CD4-positive, CD25-positive, alpha-beta regulatory T cell (primary cell): ENCODE data around the gene SMS. TPM values are rescaled to one million over a fixed set of nuclear protein-coding genes. Genes with fewer than 3 reads are reported as not detected.

ENCODE experiments used
- ATAC-seq, 2 donors: fragments of 150-1000 bp; cut with Tn5 transposase; one replicate each; pipeline ENCODE4 v1.10.0; 2021; ENCODE audit warnings: low read depth in 2 of 2, moderate number of reproducible peaks in 2 of 2, moderate library complexity in 1 of 2
- DNase-seq, 3 donors: peaks; one replicate each; pipeline versions ENCODE4 v3.0.0 to v3.0.0-alpha.2; 2012 to 2022; ENCODE audit warnings: mixed read lengths in 1 of 3
- H3K27ac ChIP-seq: one replicate; pipeline ENCODE4 v1.7.0; 2013; ENCODE audit warnings: mild to moderate bottlenecking, low read length; ENCODE audit not compliant: insufficient read depth, poor library complexity, severe bottlenecking
- H3K27me3 ChIP-seq: one replicate; pipeline ENCODE4 v1.7.0; 2013; ENCODE audit warnings: low read length; ENCODE audit not compliant: control insufficient read depth, insufficient read depth
- H3K36me3 ChIP-seq: one replicate; pipeline ENCODE4 v1.7.0; 2013; ENCODE audit warnings: mild to moderate bottlenecking, low read length, moderate library complexity; ENCODE audit not compliant: control insufficient read depth, insufficient read depth
- H3K4me1 ChIP-seq: 2 replicates; pipeline ENCODE4 v1.7.0; 2013; ENCODE audit warnings: mild to moderate bottlenecking, low read length; ENCODE audit not compliant: insufficient read depth, control insufficient read depth, poor library complexity, severe bottlenecking
- H3K4me3 ChIP-seq: one replicate; pipeline ENCODE4 v1.7.0; 2013; ENCODE audit warnings: low read depth, mild to moderate bottlenecking, low read length, moderate library complexity
- H3K9me3 ChIP-seq, 2 experiments: 1 replicate in 1 of 2; 2 replicates in 1 of 2; pipeline ENCODE4 v1.7.0; 2013; ENCODE audit warnings: low read length in 2 of 2, mild to moderate bottlenecking in 1 of 2, moderate library complexity in 1 of 2; ENCODE audit not compliant: control insufficient read depth in 2 of 2
- H3K27ac Mint-ChIP-seq, 3 donors: one replicate each; pipeline ENCODE4 v1.8.0; 2020 to 2022; ENCODE audit warnings: mild to moderate bottlenecking in 3 of 3, mixed read lengths in 3 of 3, moderate library complexity in 2 of 3
- H3K27me3 Mint-ChIP-seq: one replicate; pipeline ENCODE4 v1.8.0; 2022; ENCODE audit warnings: mild to moderate bottlenecking, mixed read lengths
- H3K36me3 Mint-ChIP-seq: one replicate; pipeline ENCODE4 v1.8.0; 2020; ENCODE audit warnings: mixed read lengths
- H3K4me1 Mint-ChIP-seq, 4 donors: one replicate each; pipeline ENCODE4 v1.8.0; 2020 to 2022; ENCODE audit warnings: mixed read lengths in 4 of 4, mild to moderate bottlenecking in 1 of 4
- H3K4me3 Mint-ChIP-seq, 4 donors: one replicate each; pipeline ENCODE4 v1.8.0; 2020 to 2022; ENCODE audit warnings: mild to moderate bottlenecking in 4 of 4, mixed read lengths in 4 of 4, moderate library complexity in 3 of 4
- H3K9me3 Mint-ChIP-seq, 7 donors: one replicate each; pipeline ENCODE4 v1.8.0; 2020 to 2022; ENCODE audit warnings: mixed read lengths in 7 of 7, mild to moderate bottlenecking in 3 of 7, moderate library complexity in 2 of 7
- polyA plus RNA-seq, 4 donors: library from polyadenylated mRNA; unstranded; fragments of 300-500 nt; fragmentation: Illumina TruSeq; gene quantifications; one replicate each; pipeline ENCODE4 v1.2.3, GENCODE V29; 2021
- total RNA-seq: library from RNA; stranded (reverse); gene quantifications from one replicate; pipeline ENCODE4 v1.2.3, GENCODE V29; 2022

SMS gene
- total and polyA plus RNA-seq, 5 donors from 2014 or later: 24.0 to 105 (median 69.1) TPM

DNA sequence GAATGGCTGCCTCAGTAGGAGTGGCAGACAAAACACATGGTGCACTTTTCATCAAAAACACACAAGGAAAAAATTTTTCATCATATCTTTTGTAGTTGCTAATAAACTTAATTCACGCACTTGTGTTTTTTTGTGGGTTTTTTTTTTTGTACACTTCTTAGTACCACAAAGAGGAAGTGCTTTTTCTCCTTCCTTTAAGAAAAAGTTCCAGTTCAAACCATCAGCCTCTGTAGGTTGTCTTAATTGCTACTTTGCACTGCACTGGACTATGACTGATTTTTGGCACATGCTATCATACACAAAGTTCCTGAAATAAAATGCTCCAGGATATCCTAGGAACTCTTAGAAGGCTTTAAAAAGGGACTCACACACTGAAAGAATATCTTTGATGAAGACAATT lies 91.6 kb downstream of the SMS start, which contains the start of gene PHEX:
TSS of gene PHEX (plus strand) at position 242 of the 400 bp plus-strand sequence. CDS start 681 bp downstream, outside the sequence.
- H3K36me3 Mint-ChIP-seq: no peaks in the 10 kb centered on the region
- H3K27ac Mint-ChIP-seq: peak within 1 kb of the TSS in 1 of 3 donors; percentile 4
- H3K4me3 Mint-ChIP-seq: peak within 1 kb of the TSS in 1 of 4 donors; percentile 17
- DNase-seq: no peak
- Histone ChIP-seq H3K27me3 (no peaks in the 10 kb centered on the region), H3K4me1 (no peaks in the 10 kb centered on the region), H3K36me3 (no peaks in the 10 kb centered on the region), H3K4me3 (no peak within 1 kb of the TSS), H3K27ac (no peak within 1 kb of the TSS), H3K9me3 (no peaks in the 10 kb centered on the region)
- peaks cover 0 to 2% (median 0%) of the 10 kb centered on the region in 7 donors for H3K9me3 Mint-ChIP-seq
- no peak for ATAC-seq
- H3K4me1 Mint-ChIP-seq: peaks cover 0 to 2% (median 0%) of the 10 kb centered on the region in 4 donors
- no peaks in the 10 kb centered on the region for H3K27me3 Mint-ChIP-seq

GRCh38 chrX:22032506-22032905 lies 92.0 kb downstream of the SMS start:
- H3K9me3 Mint-ChIP-seq: peaks cover 0 to under 1% (median 0%) of the 10 kb centered on the region in 7 donors
- no peaks in the 10 kb centered on the region for H3K27me3 ChIP-seq
- peak overlapping the region in 1 of 4 donors; percentile 17 for H3K4me3 Mint-ChIP-seq
- H3K36me3 ChIP-seq: no peaks in the 10 kb centered on the region
- H3K36me3 Mint-ChIP-seq: no peaks in the 10 kb centered on the region
- no peaks in the 10 kb centered on the region for H3K4me1 ChIP-seq
- no peak for DNase-seq
- peak overlapping the region in 1 of 3 donors; percentile 4 for H3K27ac Mint-ChIP-seq
- H3K27ac ChIP-seq: no peak overlapping the region
- H3K9me3 ChIP-seq: no peaks in the 10 kb centered on the region
- no peak overlapping the region for H3K4me3 ChIP-seq
- H3K4me1 Mint-ChIP-seq: peaks cover 0 to 1% (median 0%) of the 10 kb centered on the region in 4 donors
- no peak for ATAC-seq
- no peaks in the 10 kb centered on the region for H3K27me3 Mint-ChIP-seq

DNA sequence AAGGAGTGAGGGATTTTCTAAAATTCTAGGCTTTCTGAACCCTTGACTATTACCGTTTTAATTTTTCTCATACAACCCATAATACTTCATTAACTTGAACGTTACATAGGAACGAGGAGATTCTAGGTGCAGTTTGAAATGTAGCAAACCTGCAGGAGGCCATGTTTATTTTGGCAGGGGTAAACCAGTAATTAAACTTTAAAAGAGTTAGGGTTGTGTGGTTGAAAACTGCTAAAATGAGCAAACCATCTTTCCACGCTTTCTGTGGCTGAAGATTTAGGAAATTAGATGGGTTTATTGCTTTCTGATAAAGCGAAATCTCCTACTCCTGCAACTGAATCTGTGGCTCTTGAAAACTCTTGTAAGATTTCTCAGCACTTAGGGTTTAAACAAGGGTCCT lies 93.3 kb downstream of the SMS start:
- H3K4me3 Mint-ChIP-seq: no peak overlapping the region
- no peaks in the 10 kb centered on the region for H3K27me3 ChIP-seq
- H3K36me3 Mint-ChIP-seq: no peaks in the 10 kb centered on the region
- H3K4me1 Mint-ChIP-seq: no peaks in the 10 kb centered on the region
- ATAC-seq (no peak), DNase-seq (no peak)
- no peak overlapping the region for H3K27ac ChIP-seq
- H3K27ac Mint-ChIP-seq: no peak overlapping the region
- H3K36me3 ChIP-seq: no peaks in the 10 kb centered on the region
- H3K27me3 Mint-ChIP-seq: no peaks in the 10 kb centered on the region
- H3K4me3 ChIP-seq: no peak overlapping the region
- H3K9me3 Mint-ChIP-seq: no peaks in the 10 kb centered on the region
- H3K9me3 ChIP-seq: no peaks in the 10 kb centered on the region
- no peaks in the 10 kb centered on the region for H3K4me1 ChIP-seq

- no peaks in the 10 kb centered on the region for H3K9me3 Mint-ChIP-seq
- Histone ChIP-seq H3K4me3 (no peak overlapping the region), H3K9me3 (no peaks in the 10 kb centered on the region), H3K27ac (no peak overlapping the region), H3K36me3 (no peaks in the 10 kb centered on the region), H3K4me1 (no peaks in the 10 kb centered on the region), H3K27me3 (no peaks in the 10 kb centered on the region)
- H3K4me1 Mint-ChIP-seq: no peaks in the 10 kb centered on the region
- DNase-seq (no peak), ATAC-seq (no peak)
- H3K4me3 Mint-ChIP-seq: no peak overlapping the region
- no peaks in the 10 kb centered on the region for H3K27me3 Mint-ChIP-seq
- H3K27ac Mint-ChIP-seq: no peak overlapping the region
- H3K36me3 Mint-ChIP-seq: no peaks in the 10 kb centered on the region
These were observed 94.7 kb downstream of the SMS start for GRCh38 chrX:22035236-22035635.

DNA sequence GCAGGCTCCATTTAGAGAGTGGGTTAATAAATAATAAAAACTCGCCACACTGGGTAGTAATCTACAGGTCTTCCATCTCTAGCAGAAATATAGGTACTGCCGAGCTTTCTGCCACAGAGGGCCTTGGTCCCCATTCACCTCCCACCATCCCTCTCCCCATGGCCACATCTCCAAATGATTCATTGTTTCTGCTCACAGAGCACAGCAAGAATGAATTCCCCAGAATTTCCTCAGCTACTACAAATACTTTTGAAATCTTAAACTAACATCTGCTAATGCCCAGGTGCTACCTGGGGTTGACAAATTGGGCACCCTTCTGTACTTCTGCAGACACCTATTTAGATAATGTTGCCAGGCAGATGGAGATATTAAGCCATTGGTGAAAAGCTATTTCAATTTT lies 96.7 kb downstream of the SMS start:
- Histone ChIP-seq H3K36me3 (no peaks in the 10 kb centered on the region), H3K27ac (no peak overlapping the region), H3K4me1 (no peaks in the 10 kb centered on the region), H3K9me3 (no peaks in the 10 kb centered on the region), H3K27me3 (no peaks in the 10 kb centered on the region), H3K4me3 (no peak overlapping the region)
- DNase-seq (no peak), ATAC-seq (no peak)
- Mint-ChIP-seq H3K4me3 (no peak overlapping the region), H3K36me3 (no peaks in the 10 kb centered on the region), H3K27ac (no peak overlapping the region), H3K4me1 (no peaks in the 10 kb centered on the region), H3K9me3 (no peaks in the 10 kb centered on the region), H3K27me3 (no peaks in the 10 kb centered on the region)

DNA sequence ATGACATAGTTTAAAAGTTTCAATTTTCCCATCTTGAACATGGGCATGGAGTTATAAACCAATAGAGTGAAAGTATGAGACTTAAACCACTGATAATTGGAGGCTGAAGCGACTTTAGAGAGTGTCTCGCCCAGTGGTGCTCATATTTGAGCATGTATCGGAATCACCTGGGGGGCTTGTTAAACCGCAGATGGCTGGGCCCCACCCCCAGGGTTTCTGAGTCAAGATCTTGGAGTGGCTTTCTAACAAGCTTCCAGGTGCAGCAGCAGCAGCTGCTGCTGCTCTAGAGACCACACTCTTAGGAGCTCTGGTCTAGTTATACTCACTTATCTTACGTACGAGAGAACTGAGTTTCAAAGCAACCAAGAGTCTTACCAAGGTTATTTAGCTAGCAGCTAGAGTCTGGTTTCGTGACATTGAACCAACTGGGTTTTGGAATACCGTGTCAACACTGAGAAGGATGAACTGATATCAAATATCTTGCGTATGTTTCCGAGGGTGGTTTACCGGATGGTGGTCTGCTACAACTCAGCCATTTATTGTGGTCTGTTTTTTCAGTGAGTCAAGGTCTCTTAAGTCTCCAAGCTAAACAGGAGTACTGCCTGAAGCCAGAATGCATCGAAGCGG lies 97.5 kb downstream of the SMS start:
- H3K9me3 Mint-ChIP-seq: no peaks in the 10 kb centered on the region
- H3K27me3 ChIP-seq: no peaks in the 10 kb centered on the region
- no peaks in the 10 kb centered on the region for H3K36me3 ChIP-seq
- no peak for ATAC-seq
- H3K27ac Mint-ChIP-seq: no peak overlapping the region
- no peaks in the 10 kb centered on the region for H3K4me1 ChIP-seq
- no peaks in the 10 kb centered on the region for H3K36me3 Mint-ChIP-seq
- H3K4me3 Mint-ChIP-seq: no peak overlapping the region
- no peaks in the 10 kb centered on the region for H3K27me3 Mint-ChIP-seq
- no peaks in the 10 kb centered on the region for H3K9me3 ChIP-seq
- H3K4me3 ChIP-seq: no peak overlapping the region
- H3K27ac ChIP-seq: no peak overlapping the region
- no peak for DNase-seq
- H3K4me1 Mint-ChIP-seq: no peaks in the 10 kb centered on the region

GRCh38 chrX:22039541-22039940 lies 99.0 kb downstream of the SMS start:
- Histone ChIP-seq H3K27me3 (no peaks in the 10 kb centered on the region), H3K9me3 (no peaks in the 10 kb centered on the region), H3K4me1 (no peaks in the 10 kb centered on the region), H3K4me3 (no peak overlapping the region), H3K36me3 (no peaks in the 10 kb centered on the region), H3K27ac (no peak overlapping the region)
- Mint-ChIP-seq H3K36me3 (no peaks in the 10 kb centered on the region), H3K4me3 (no peak overlapping the region), H3K4me1 (no peaks in the 10 kb centered on the region), H3K9me3 (no peaks in the 10 kb centered on the region), H3K27ac (no peak overlapping the region), H3K27me3 (no peaks in the 10 kb centered on the region)
- no peak for DNase-seq
- no peak for ATAC-seq

GRCh38 chrX:22040184-22040583 lies 99.7 kb downstream of the SMS start:
- Mint-ChIP-seq H3K36me3 (no peaks in the 10 kb centered on the region), H3K4me3 (no peak overlapping the region), H3K4me1 (no peaks in the 10 kb centered on the region), H3K9me3 (no peaks in the 10 kb centered on the region), H3K27ac (no peak overlapping the region), H3K27me3 (no peaks in the 10 kb centered on the region)
- Histone ChIP-seq H3K9me3 (no peaks in the 10 kb centered on the region), H3K27ac (no peak overlapping the region), H3K4me3 (no peak overlapping the region), H3K36me3 (no peaks in the 10 kb centered on the region), H3K27me3 (no peaks in the 10 kb centered on the region), H3K4me1 (no peaks in the 10 kb centered on the region)
- ATAC-seq: no peak
- DNase-seq: no peak
